AG10803 (cell line): Measurements from ENCODE around the gene OVCH1.

Source experiments
- DNase-seq: peaks from one replicate; pipeline ENCODE4 v3.0.0; 2010; ENCODE audit warnings: low read depth
- H3K4me3 ChIP-seq: 2 replicates; pipeline ENCODE4 v1.5.1; 2011; ENCODE audit warnings: mild to moderate bottlenecking, low read length, control low read depth
- CTCF ChIP-seq: conservative IDR thresholded peaks from 2 replicates; pipeline ENCODE4 v1.5.1; 2011; ENCODE audit warnings: mild to moderate bottlenecking, low read length, control low read depth, inconsistent platforms

The OVCH1 gene

GRCh38 chr12:29431513-29431912, 66.0 kb downstream of the OVCH1 start:
- no peak overlapping the region for H3K4me3 ChIP-seq
- TF ChIP-seq CTCF, result no peak
- DNase-seq, result no peak

GRCh38 chr12:29430716-29431044, 66.8 kb downstream of the OVCH1 start:
- no peak for DNase-seq
- H3K4me3 ChIP-seq, result no peak overlapping the region

DNA sequence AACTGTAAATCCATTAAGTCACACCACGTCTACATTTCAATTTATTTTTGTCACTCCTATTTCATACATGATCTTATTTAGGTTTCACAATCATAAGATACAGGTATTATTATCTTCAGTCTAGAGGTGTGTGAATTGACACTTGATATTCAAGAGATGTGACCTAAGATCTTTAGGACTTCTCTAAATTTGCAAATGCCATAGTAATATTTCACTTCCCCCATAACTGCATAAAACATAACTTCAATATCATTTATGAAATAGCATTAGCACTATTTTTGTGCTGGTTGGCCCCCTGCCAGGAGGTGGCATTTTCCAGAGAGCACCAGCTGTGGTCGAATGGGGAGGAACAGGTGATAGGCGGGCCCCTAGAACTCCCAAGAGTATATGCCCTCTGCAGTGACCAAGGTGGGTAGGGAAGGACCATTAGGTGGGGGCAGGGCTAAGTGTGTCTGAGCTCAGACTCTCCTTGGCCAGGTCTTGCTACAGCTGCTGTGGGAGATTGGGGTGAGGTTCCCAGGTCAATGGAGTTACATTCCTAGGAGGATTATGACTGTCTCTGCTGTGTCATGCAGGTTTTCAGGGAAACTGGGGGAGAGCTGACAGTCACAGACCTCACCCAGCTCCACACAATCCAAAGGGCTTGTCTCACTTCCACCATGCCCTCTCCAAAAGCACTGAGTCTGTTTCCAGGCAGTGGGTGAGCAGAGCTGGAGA, 67.3 kb downstream of the OVCH1 start:
- DNase-seq, result no peak
- no peak overlapping the region for H3K4me3 ChIP-seq
- TF ChIP-seq CTCF, result no peak

More at GRCh38 chr12:29430716-29431044, 66.8 kb downstream of the OVCH1 start:
- no peak for TF ChIP-seq CTCF

GRCh38 chr12:29428633-29429032, 68.9 kb downstream of the OVCH1 start:
- no peak for TF ChIP-seq CTCF
- no peak overlapping the region for H3K4me3 ChIP-seq
- peak; percentile 55 for DNase-seq

DNA sequence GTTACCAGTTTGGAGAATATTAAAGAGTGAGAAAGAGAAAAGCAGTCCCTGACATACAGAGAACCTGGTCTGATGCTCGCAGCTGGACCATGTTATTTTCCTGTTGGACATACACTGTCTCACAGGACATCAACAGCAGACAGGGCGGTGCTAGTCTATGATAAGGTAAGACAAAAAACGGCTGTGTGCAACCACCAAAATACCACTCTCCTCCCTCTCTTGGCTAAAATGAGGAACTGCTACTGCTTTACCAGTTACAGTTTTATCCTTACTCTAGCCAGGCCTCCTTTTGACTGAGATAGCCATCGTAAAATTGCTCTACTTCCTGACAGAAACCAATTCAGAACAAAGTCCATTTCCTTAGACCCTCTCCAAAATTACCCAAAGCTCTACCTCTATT, 69.5 kb downstream of the OVCH1 start:
- no peak for TF ChIP-seq CTCF
- H3K4me3 ChIP-seq, result no peak overlapping the region
- DNase-seq, result no peak

DNA sequence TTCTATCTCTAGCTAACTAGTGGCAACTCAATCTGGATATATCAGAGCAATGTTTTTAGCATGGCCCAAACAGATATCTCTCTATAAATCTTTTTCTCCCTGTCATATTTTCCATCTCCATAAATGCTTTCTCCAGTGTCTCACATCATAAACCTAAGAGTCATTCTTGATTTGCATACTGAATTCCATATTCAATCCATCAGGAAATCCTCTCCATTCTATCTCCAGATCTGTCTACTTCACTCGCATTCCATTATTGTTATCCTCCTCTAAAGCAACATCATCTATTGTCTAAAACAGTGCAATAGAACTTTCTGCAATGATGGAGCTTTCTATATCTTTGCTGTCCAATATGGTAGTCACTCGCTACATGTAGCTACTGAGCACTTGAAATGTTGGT, 71.0 kb downstream of the OVCH1 start:
- TF ChIP-seq CTCF, result no peak

GRCh38 chr12:29425722-29426121, 71.8 kb downstream of the OVCH1 start:
- H3K4me3 ChIP-seq, result no peak overlapping the region
- no peak for DNase-seq
- no peak for TF ChIP-seq CTCF

More for the DNA sequence above, 71.0 kb downstream of the OVCH1 start:
- no peak for DNase-seq
- H3K4me3 ChIP-seq, result no peak overlapping the region
